K562 (cell line): ENCODE results near the gene DHTKD1. TPM values are rescaled to one million over a fixed set of nuclear protein-coding genes. Genes with fewer than 3 reads are reported as not detected.

Experiments
- ATAC-seq: fragments of 200-7000 bp; cut with Tn5 transposase; 3 replicates; pipeline ENCODE4 v1.9.1; 2020; ENCODE audit warnings: moderate library complexity
- BruUV-seq: library from RNA; stranded (reverse); fragments of 400-500 nt; replicated peaks from 2 replicates; lab custom pipeline; 2021; lab: Mats Ljungman, UMichigan
- CTCF ChIA-PET: fragments of 300-600 bp; formaldehyde crosslinking; extraction: SDS; loops from one replicate; lab custom pipeline; 2021; ENCODE audit warnings: low intra/inter-chr PET ratio; lab: Yijun Ruan, JAX
- POLR2A ChIA-PET: fragments of 300-600, 350-650 bp; sonication (Branson Sonifier 250); formaldehyde crosslinking; extraction: SDS; loops from one replicate; lab custom pipeline; 2021; ENCODE audit warnings: antibody characterized with exemption, inconsistent platforms; lab: Yijun Ruan, JAX
- DNase-seq, 4 experiments: peaks; one replicate each; pipeline versions ENCODE4 v3.0.0 to v3.0.0-alpha.2; 2011 to 2018; ENCODE audit warnings: low spot score in 3 of 4, mixed read lengths in 3 of 4; ENCODE audit errors: extremely low read depth in 1 of 4
- FAIRE-seq: peaks from 2 replicates; lab custom pipeline; 2011; peaks lifted over from hg19 to GRCh38; lab: Jason Lieb, UNC
- H2AFZ ChIP-seq: 2 replicates; pipeline ENCODE4 v1.6.0; 2011; ENCODE audit warnings: low read depth, low read length, control low read depth, inconsistent platforms
- H3K27ac ChIP-seq: fragments of 200-600 bp; 3 replicates; pipeline ENCODE4 v1.8.0; 2011; ENCODE audit warnings: low read depth, mild to moderate bottlenecking, control low read depth, inconsistent platforms, low read length, moderate library complexity, mixed read lengths; ENCODE audit errors: extremely low read depth
- H3K27me3 ChIP-seq, 2 experiments: fragments of 300-600 bp in 1 of 2; 2 replicates in 1 of 2; 3 replicates in 1 of 2; pipeline versions ENCODE4 v1.6.0 to v1.8.0; 2011; ENCODE audit warnings: inconsistent platforms in 2 of 2, low read length in 2 of 2, mild to moderate bottlenecking in 1 of 2, mixed read lengths in 1 of 2, moderate library complexity in 1 of 2; ENCODE audit not compliant: control insufficient read depth in 2 of 2, insufficient read depth in 2 of 2
- H3K36me3 ChIP-seq: fragments of 300-600 bp; 3 replicates; pipeline ENCODE4 v1.8.0; 2011; ENCODE audit warnings: mild to moderate bottlenecking, low read length, inconsistent platforms; ENCODE audit not compliant: control insufficient read depth, insufficient read depth
- H3K4me1 ChIP-seq, 2 experiments: fragments of 200-600 bp in 1 of 2; replicated peaks in 1 of 2; 2 replicates in 1 of 2; 3 replicates in 1 of 2; pipeline versions ENCODE4 v1.5.1 to v1.8.0; 2011; ENCODE audit warnings: inconsistent platforms in 2 of 2, low read length in 2 of 2, mild to moderate bottlenecking in 1 of 2, mixed read lengths in 1 of 2, moderate library complexity in 1 of 2; ENCODE audit not compliant: control insufficient read depth in 2 of 2, insufficient read depth in 2 of 2
- H3K4me2 ChIP-seq: 2 replicates; pipeline ENCODE4 v1.6.1; 2011; ENCODE audit warnings: low read length, control low read depth, inconsistent platforms, mixed read lengths; ENCODE audit not compliant: insufficient read depth
- H3K4me3 ChIP-seq: fragments of 200-600 bp; sonication (generic), shearing (Covaris generic); 2 replicates; pipeline ENCODE4 v1.5.1; 2016; ENCODE audit warnings: control low read depth, inconsistent platforms
- H3K79me2 ChIP-seq: fragments of 200-600 bp; 3 replicates; pipeline ENCODE4 v1.8.0; 2011; ENCODE audit warnings: low read length, inconsistent platforms; ENCODE audit not compliant: control insufficient read depth, insufficient read depth
- H3K9ac ChIP-seq, 2 experiments: 2 replicates each; pipeline versions ENCODE4 v1.6.0 to v1.6.1; 2011; ENCODE audit warnings: low read depth in 2 of 2, low read length in 2 of 2, control low read depth in 1 of 2, inconsistent platforms in 1 of 2, mild to moderate bottlenecking in 1 of 2, mixed read lengths in 1 of 2; ENCODE audit not compliant: insufficient read depth in 1 of 2
- H3K9me1 ChIP-seq: one replicate; pipeline ENCODE4 v1.6.0; 2011; ENCODE audit warnings: inconsistent platforms, mild to moderate bottlenecking, low read length, moderate library complexity; ENCODE audit not compliant: control insufficient read depth, insufficient read depth
- H3K9me3 ChIP-seq: replicated peaks from 2 replicates; pipeline ENCODE4 v1.5.1; 2011; ENCODE audit warnings: low read depth, low read length, inconsistent platforms; ENCODE audit not compliant: control insufficient read depth, insufficient read depth
- H4K20me1 ChIP-seq: replicated peaks from 2 replicates; pipeline ENCODE4 v1.6.1; 2011; ENCODE audit warnings: low read length, inconsistent platforms, mixed read lengths; ENCODE audit not compliant: control insufficient read depth, insufficient read depth
- DPF2 ChIP-seq: fragments of 450-650 bp; IDR thresholded peaks from 2 replicates; pipeline ENCODE4 v1.6.1; 2016
- POLR2G ChIP-seq: fragments of 200-400 bp; formaldehyde crosslinking; IDR thresholded peaks from 2 replicates; pipeline ENCODE4 v1.6.1; 2017; ENCODE audit warnings: low read depth, mild to moderate bottlenecking, antibody characterized with exemption, low read length, moderate library complexity
- SRF ChIP-seq, 2 experiments: fragments of 250-450, 450-650 bp in 1 of 2; sonication (Bioruptor Pico) in 1 of 2; sonication (generic) in 1 of 2; formaldehyde crosslinking; IDR thresholded peaks; 2 replicates each; pipeline versions ENCODE4 v1.5.0 to v1.5.1; 2020 to 2022; ENCODE audit warnings: mild to moderate bottlenecking in 1 of 2, missing genetic modification reagents in 1 of 2
- ZNF239 ChIP-seq: fragments of 250-450 bp; sonication (Bioruptor Pico); IDR thresholded peaks from 2 replicates; pipeline ENCODE4 v1.4.0; 2020; ENCODE audit warnings: mild to moderate bottlenecking
- ZNF518B ChIP-seq: fragments of 250-450 bp; sonication (Bioruptor Pico); IDR thresholded peaks from 2 replicates; pipeline ENCODE4 v1.5.0; 2021; ENCODE audit warnings: mild to moderate bottlenecking, moderate library complexity
- WGBS: fragments of 100-300 bp; shearing (Covaris generic); methylation state at CpG from one replicate; pipeline ENCODE4 v1.1.6; 2016; ENCODE audit warnings: low coverage, mixed read lengths; ENCODE audit not compliant: insufficient coverage; ENCODE audit errors: missing lambda C conversion rate; 5-methylcytosine and 5-hydroxymethylcytosine counted together
- in situ Hi-C: fragments of 300-500 bp; cut with MboI; formaldehyde crosslinking; loops from 4 replicates; pipeline ENCODE4 v1.15.0; 2018; ENCODE audit warnings: inconsistent platforms, mixed read lengths
- intact Hi-C: fragments of 100-400 bp; cut with micrococcal nuclease; formaldehyde crosslinking; loops from 2 replicates; pipeline ENCODE4 v1.14.2; 2022
- polyA plus RNA-seq, 8 experiments: library from polyadenylated mRNA; depleted of rRNA in 4 of 8; stranded (reverse) in 5 of 8; unstranded in 3 of 8; fragments of >200 nt; fragmentation: Nextera tagmentation in 2 of 8; fragmentation: Illumina TruSeq in 1 of 8; extraction: Ambion mirVana in 2 of 8; extraction: Trizol in 1 of 8; gene quantifications; 2 replicates each; pipeline versions ENCODE4 v1.2.1 to v1.2.3, GENCODE V29; 2011 to 2014; ENCODE audit warnings: inconsistent platforms in 1 of 8, missing spikeins in 1 of 8
- total RNA-seq, 7 experiments: library from RNA; depleted of rRNA in 6 of 7; stranded (reverse); fragments of >200 nt in 6 of 7; fragmentation: Illumina TruSeq in 2 of 7; extraction: Trizol in 2 of 7; gene quantifications; 2 replicates each; pipeline versions ENCODE4 v1.2.1 to v1.2.3, GENCODE V29; 2011 to 2021; ENCODE audit warnings: low replicate concordance in 1 of 7

DHTKD1 gene
- total and polyA plus RNA-seq, 9 of the 15 experiments (the other 6 are each of a cell fraction or from before 2014, with no cell fraction given), result 3.1 to 19.7 (median 6.8) TPM

GRCh38 chr10:12164085-12164484, 95.3 kb downstream of the DHTKD1 start:
- peak overlapping the region in 1 of 2 experiments; percentile 66; a peak in 2 of 4 replicates for H3K9ac ChIP-seq
- in situ Hi-C loops, result no loop called here
- no peaks in the 10 kb centered on the region for H3K9me3 ChIP-seq
- no peak overlapping the region for H3K4me3 ChIP-seq
- DNase-seq, result no peak
- no peaks in the 10 kb centered on the region for H3K79me2 ChIP-seq
- no peaks in the 10 kb centered on the region for H3K27me3 ChIP-seq
- peaks cover 51% of the 10 kb centered on the region; the same call in 2 of the 3 replicates for H3K36me3 ChIP-seq
- ChIA-PET POLR2A (no interaction called here), CTCF (no interaction called here)
- H3K4me2 ChIP-seq, result no peak overlapping the region
- WGBS, result 90% methylated on average over 12 of the region's 12 CpGs
- intact Hi-C loops, result no loop called here
- no peaks in the 10 kb centered on the region for H4K20me1 ChIP-seq
- no peaks in the 10 kb centered on the region; a peak in 1 of 5 replicates for H3K4me1 ChIP-seq
- no peak overlapping the region for H3K27ac ChIP-seq
- no peak for ATAC-seq
- no peak overlapping the region for H2AFZ ChIP-seq
- no TSS peak for BruUV-seq
- TF ChIP-seq ZNF239, result no peak
- TF ChIP-seq DPF2, result no peak
- TF ChIP-seq POLR2G, result peak; percentile 36; the same call in 1 of the 2 replicates
- TF ChIP-seq, all 486 proteins: peak for 1
- H3K9me1 ChIP-seq, result no peaks in the 10 kb centered on the region
- no peak for FAIRE-seq

GRCh38 chr10:12165036-12165435, 96.3 kb downstream of the DHTKD1 start:
- TSS peak; percentile 18 for BruUV-seq
- Histone ChIP-seq H2AFZ (no peak overlapping the region), H3K4me2 (no peak overlapping the region), H3K27me3 (no peaks in the 10 kb centered on the region), H3K79me2 (no peaks in the 10 kb centered on the region), H3K9ac (no peak overlapping the region), H3K36me3 (peaks cover 61% of the 10 kb centered on the region), H3K9me3 (no peaks in the 10 kb centered on the region), H3K4me3 (no peak overlapping the region), H4K20me1 (no peaks in the 10 kb centered on the region), H3K27ac (no peak overlapping the region), H3K9me1 (no peaks in the 10 kb centered on the region), H3K4me1 (no peaks in the 10 kb centered on the region; a peak in 1 of 5 replicates)
- in situ Hi-C loops (no loop called here), intact Hi-C loops (no loop called here)
- no peak for ATAC-seq
- CTCF ChIA-PET, result no interaction called here
- FAIRE-seq, result no peak
- POLR2A ChIA-PET, result no interaction called here
- WGBS, result 49% methylated on average over 3 of the region's 3 CpGs
- no peak for DNase-seq
- TF ChIP-seq ZNF518B (no peak), SRF (CRISPR knock-in tag; IDR thresholded peaks at IDR 0.05) (no peak)
